H9 (cell line): Measurements from ENCODE around the gene SUN2. TPM values are rescaled to one million over a fixed set of nuclear protein-coding genes. Genes with fewer than 3 reads are reported as not detected.

Experiments
- DNase-seq: peaks from one replicate; pipeline ENCODE4 v3.0.0-alpha.2; 2017
- H2AFZ ChIP-seq: one replicate; pipeline ENCODE4 v1.6.1; 2013; ENCODE audit warnings: mild to moderate bottlenecking, low read length, control low read depth, moderate library complexity
- H2AK5ac ChIP-seq: 2 replicates; pipeline ENCODE4 v1.6.1; 2013; ENCODE audit warnings: low read length, control low read depth, mixed read lengths; ENCODE audit not compliant: insufficient read length
- H2BK120ac ChIP-seq: one replicate; pipeline ENCODE4 v1.6.1; 2013; ENCODE audit warnings: low read depth, mild to moderate bottlenecking, low read length, control low read depth, inconsistent platforms; ENCODE audit not compliant: poor library complexity, severe bottlenecking
- H2BK12ac ChIP-seq: 2 replicates; pipeline ENCODE4 v1.6.1; 2013; ENCODE audit warnings: low read length, control low read depth, mixed read lengths, low read depth; ENCODE audit not compliant: insufficient read length
- H2BK15ac ChIP-seq: 2 replicates; pipeline ENCODE4 v1.6.1; 2013; ENCODE audit warnings: low read depth, low read length, control low read depth
- H2BK20ac ChIP-seq: one replicate; pipeline ENCODE4 v1.6.1; 2013; ENCODE audit warnings: low read depth, mild to moderate bottlenecking, low read length, control low read depth, inconsistent platforms; ENCODE audit not compliant: poor library complexity, severe bottlenecking
- H2BK5ac ChIP-seq: 2 replicates; pipeline ENCODE4 v1.6.1; 2013; ENCODE audit warnings: low read length, control low read depth, mixed read lengths; ENCODE audit not compliant: insufficient read length
- H3K14ac ChIP-seq: 2 replicates; pipeline ENCODE4 v1.6.1; 2013; ENCODE audit warnings: low read length, control low read depth; ENCODE audit not compliant: insufficient read depth
- H3K18ac ChIP-seq: 2 replicates; pipeline ENCODE4 v1.6.1; 2013; ENCODE audit warnings: low read depth, mild to moderate bottlenecking, mixed read lengths, low read length, control low read depth; ENCODE audit not compliant: insufficient read length
- H3K23ac ChIP-seq: 2 replicates; pipeline ENCODE4 v1.6.1; 2013; ENCODE audit warnings: low read length, control low read depth, mixed read lengths, low read depth; ENCODE audit not compliant: insufficient read length
- H3K23me2 ChIP-seq: 2 replicates; pipeline ENCODE4 v1.6.1; 2013; ENCODE audit warnings: low read depth, mild to moderate bottlenecking, mixed read lengths, low read length, control low read depth; ENCODE audit not compliant: insufficient read length, poor library complexity, severe bottlenecking
- H3K27ac ChIP-seq: 2 replicates; pipeline ENCODE4 v1.5.1; 2013; ENCODE audit warnings: low read length, control low read depth, mixed read lengths, low read depth; ENCODE audit not compliant: insufficient read length
- H3K27me3 ChIP-seq: 2 replicates; pipeline ENCODE4 v1.6.1; 2013; ENCODE audit warnings: low read length, control low read depth, inconsistent platforms; ENCODE audit not compliant: insufficient read depth
- H3K4ac ChIP-seq: 2 replicates; pipeline ENCODE4 v1.6.1; 2013; ENCODE audit warnings: low read depth, mild to moderate bottlenecking, control low read depth, inconsistent platforms, low read length, moderate library complexity
- H3K4me1 ChIP-seq: 2 replicates; pipeline ENCODE4 v1.6.1; 2013; ENCODE audit warnings: low read length, control low read depth, inconsistent platforms; ENCODE audit not compliant: insufficient read depth
- H3K4me2 ChIP-seq: 2 replicates; pipeline ENCODE4 v1.6.1; 2013; ENCODE audit warnings: low read length, control low read depth, mixed read lengths; ENCODE audit not compliant: insufficient read length, insufficient read depth
- H3K56ac ChIP-seq: 2 replicates; pipeline ENCODE4 v1.6.1; 2013; ENCODE audit warnings: low read depth, mild to moderate bottlenecking, mixed read lengths, low read length, control low read depth; ENCODE audit not compliant: insufficient read length
- H3K79me1 ChIP-seq: 2 replicates; pipeline ENCODE4 v1.6.1; 2013; ENCODE audit warnings: low read depth, mild to moderate bottlenecking, moderate library complexity, low read length, control low read depth, inconsistent platforms; ENCODE audit not compliant: insufficient read depth, poor library complexity, severe bottlenecking
- H3K79me2 ChIP-seq: 2 replicates; pipeline ENCODE4 v1.6.1; 2013; ENCODE audit warnings: low read length, control low read depth, inconsistent platforms; ENCODE audit not compliant: insufficient read depth
- H3K9ac ChIP-seq: 2 replicates; pipeline ENCODE4 v1.6.1; 2013; ENCODE audit warnings: low read length, control low read depth, mixed read lengths; ENCODE audit not compliant: insufficient read length; ENCODE audit errors: extremely low read depth
- H3K9me3 ChIP-seq: one replicate; pipeline ENCODE4 v1.6.1; 2013; ENCODE audit warnings: low read depth, low read length, inconsistent platforms; ENCODE audit not compliant: control insufficient read depth
- H3T11ph ChIP-seq: one replicate; pipeline ENCODE4 v1.6.1; 2013; ENCODE audit warnings: mild to moderate bottlenecking, low read length, control low read depth, inconsistent platforms
- H4K20me1 ChIP-seq: one replicate; pipeline ENCODE4 v1.6.1; 2013; ENCODE audit not compliant: control insufficient read depth, insufficient read length, insufficient read depth
- H4K5ac ChIP-seq: 2 replicates; pipeline ENCODE4 v1.6.1; 2013; ENCODE audit warnings: low read depth, mild to moderate bottlenecking, mixed read lengths, low read length, control low read depth; ENCODE audit not compliant: insufficient read length
- H4K8ac ChIP-seq: replicated peaks from 2 replicates; pipeline ENCODE4 v1.6.1; 2013; ENCODE audit warnings: low read length, control low read depth, mixed read lengths, low read depth; ENCODE audit not compliant: insufficient read length
- H4K91ac ChIP-seq: 2 replicates; pipeline ENCODE4 v1.6.1; 2013; ENCODE audit warnings: low read depth, mild to moderate bottlenecking, moderate library complexity, mixed read lengths, low read length, control low read depth; ENCODE audit not compliant: insufficient read length
- H3K27ac Mint-ChIP-seq, 3 experiments: 2 replicates in 2 of 3; 3 replicates in 1 of 3; pipeline ENCODE4 v1.8.0; 2020 to 2021; ENCODE audit warnings: mixed read lengths in 3 of 3, mild to moderate bottlenecking in 1 of 3, moderate library complexity in 1 of 3
- H3K27me3 Mint-ChIP-seq: 2 replicates; pipeline ENCODE4 v1.8.0; 2021; ENCODE audit warnings: low read depth, mild to moderate bottlenecking, moderate library complexity, mixed read lengths
- H3K36me3 Mint-ChIP-seq, 3 experiments: 2 replicates in 2 of 3; 3 replicates in 1 of 3; pipeline ENCODE4 v1.8.0; 2020 to 2021; ENCODE audit warnings: low read depth in 3 of 3, mixed read lengths in 3 of 3; ENCODE audit not compliant: insufficient read depth in 1 of 3
- H3K4me1 Mint-ChIP-seq, 2 experiments: 2 replicates each; pipeline ENCODE4 v1.8.0; 2020; ENCODE audit warnings: mixed read lengths in 2 of 2
- H3K4me3 Mint-ChIP-seq, 2 experiments: 2 replicates in 1 of 2; 3 replicates in 1 of 2; pipeline ENCODE4 v1.8.0; 2020 to 2021; ENCODE audit warnings: mild to moderate bottlenecking in 2 of 2, mixed read lengths in 2 of 2, moderate library complexity in 1 of 2
- H3K9me3 Mint-ChIP-seq, 2 experiments: 2 replicates in 1 of 2; 3 replicates in 1 of 2; pipeline ENCODE4 v1.8.0; 2020; ENCODE audit warnings: mild to moderate bottlenecking in 2 of 2, mixed read lengths in 2 of 2, moderate library complexity in 1 of 2
- WGBS: extraction: QIAGEN DNeasy Blood & Tissue Kit; methylation state at CpG from one replicate; pipeline ENCODE4 v1.1.7; 2013; ENCODE audit warnings: missing lambda C conversion rate, low lambda C conversion rate, mixed read lengths; ENCODE audit not compliant: insufficient read length; ENCODE audit errors: extremely low coverage; 5-methylcytosine and 5-hydroxymethylcytosine counted together
- total RNA-seq: library from RNA; stranded (reverse); gene quantifications from 2 replicates; pipeline ENCODE4 v1.2.1, GENCODE V29; 2021
- TF ChIP-seq, protein P1 (sequence below): fragments of 200-600 bp; sonication (generic); conservative IDR thresholded peaks from 3 replicates; pipeline ENCODE4 v1.8.0; 2021; ENCODE audit warnings: antibody characterized with exemption, mild to moderate bottlenecking

The SUN2 gene
- total RNA-seq, 1 experiment from 2014 or later: 12.0 TPM

DNA sequence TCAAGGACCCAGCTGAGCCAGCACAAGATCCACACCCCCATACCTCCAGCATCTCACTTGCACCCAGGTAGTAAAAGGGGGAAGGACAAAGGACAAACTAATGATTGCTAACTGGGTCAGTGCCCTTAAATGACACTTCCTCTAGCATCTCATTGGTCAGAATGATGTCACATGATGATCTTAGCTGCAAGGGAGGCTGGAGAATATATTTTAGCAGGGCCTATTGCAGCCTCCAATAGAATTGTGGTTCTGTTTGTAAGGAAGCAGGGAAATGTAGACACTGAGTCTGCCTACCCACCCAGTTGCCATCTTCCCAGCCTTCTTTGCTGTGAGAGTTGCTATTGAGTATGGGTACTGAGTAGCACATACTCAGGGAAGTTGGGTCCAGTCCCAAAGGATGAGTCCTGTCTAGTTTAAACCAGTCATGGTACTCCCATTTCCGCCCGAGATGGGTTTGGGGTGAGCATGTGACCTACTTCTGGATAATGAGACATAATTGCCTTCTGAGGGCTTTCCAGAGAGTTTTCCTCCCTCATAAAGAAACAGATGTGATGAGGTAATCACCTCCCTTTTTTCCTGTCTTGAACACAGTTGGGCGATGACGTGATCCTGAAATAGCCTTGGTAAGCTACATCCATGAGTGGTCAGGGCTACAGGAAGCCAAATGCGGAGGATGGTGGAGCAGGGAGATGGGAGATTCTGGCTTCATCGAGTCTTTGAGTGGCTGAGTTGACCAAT is 43.6 kb upstream of the SUN2 start:
- Histone ChIP-seq H2AK5ac (no peak overlapping the region), H3K9me3 (no peaks in the 10 kb centered on the region), H4K20me1 (no peaks in the 10 kb centered on the region), H3K56ac (no peak overlapping the region), H2BK120ac (no peak overlapping the region), H4K8ac (no peak overlapping the region), H3K4ac (no peak overlapping the region), H2BK15ac (no peak overlapping the region), H2BK5ac (no peak overlapping the region), H3K4me2 (no peak overlapping the region), H3T11ph (no peak overlapping the region), H3K23ac (no peak overlapping the region), H4K5ac (no peak overlapping the region), H2BK12ac (no peak overlapping the region), H3K18ac (no peak overlapping the region), H3K79me1 (no peaks in the 10 kb centered on the region), H2AFZ (no peak overlapping the region), H3K23me2 (peaks cover 3% of the 10 kb centered on the region), H3K4me1 (no peaks in the 10 kb centered on the region), H3K9ac (no peak overlapping the region), H3K14ac (no peak overlapping the region), H3K27ac (no peak overlapping the region), H2BK20ac (no peak overlapping the region), H4K91ac (no peak overlapping the region), H3K27me3 (no peaks in the 10 kb centered on the region), H3K79me2 (no peaks in the 10 kb centered on the region)
- Mint-ChIP-seq H3K27ac (no peak overlapping the region), H3K36me3 (no peaks in the 10 kb centered on the region), H3K4me3 (no peak overlapping the region), H3K27me3 (peaks cover 70% of the 10 kb centered on the region), H3K4me1 (peaks cover 12 to 15% of the 10 kb centered on the region in 2 experiments), H3K9me3 (no peaks in the 10 kb centered on the region; a peak in 1 of 5 replicates)
- DNase-seq: no peak
- TF ChIP-seq, protein P1, sequence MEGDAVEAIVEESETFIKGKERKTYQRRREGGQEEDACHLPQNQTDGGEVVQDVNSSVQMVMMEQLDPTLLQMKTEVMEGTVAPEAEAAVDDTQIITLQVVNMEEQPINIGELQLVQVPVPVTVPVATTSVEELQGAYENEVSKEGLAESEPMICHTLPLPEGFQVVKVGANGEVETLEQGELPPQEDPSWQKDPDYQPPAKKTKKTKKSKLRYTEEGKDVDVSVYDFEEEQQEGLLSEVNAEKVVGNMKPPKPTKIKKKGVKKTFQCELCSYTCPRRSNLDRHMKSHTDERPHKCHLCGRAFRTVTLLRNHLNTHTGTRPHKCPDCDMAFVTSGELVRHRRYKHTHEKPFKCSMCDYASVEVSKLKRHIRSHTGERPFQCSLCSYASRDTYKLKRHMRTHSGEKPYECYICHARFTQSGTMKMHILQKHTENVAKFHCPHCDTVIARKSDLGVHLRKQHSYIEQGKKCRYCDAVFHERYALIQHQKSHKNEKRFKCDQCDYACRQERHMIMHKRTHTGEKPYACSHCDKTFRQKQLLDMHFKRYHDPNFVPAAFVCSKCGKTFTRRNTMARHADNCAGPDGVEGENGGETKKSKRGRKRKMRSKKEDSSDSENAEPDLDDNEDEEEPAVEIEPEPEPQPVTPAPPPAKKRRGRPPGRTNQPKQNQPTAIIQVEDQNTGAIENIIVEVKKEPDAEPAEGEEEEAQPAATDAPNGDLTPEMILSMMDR: no peak
- WGBS: no CpG with 5 or more reads among the region's 6 CpGs
